Measurements from ENCODE around the gene GSTM1.
A peak's percentile ranks its signal among the peaks of the same experiment; 100 is the strongest.

GRCh38 chr1:109704173-109704572 lies 16.6 kb downstream of the GSTM1 start:
- TF ChIP-seq CTCF (conservative IDR thresholded peaks at IDR 0.05; ENCODE audit: low read length) (peak; percentile 30; the same call in 1 of the 2 replicates), EZH2phosphoT487 (IDR thresholded peaks at IDR 0.05; ENCODE audit: borderline replicate concordance) (no peak)
